Heart left ventricle (tissue), 16 donors: ENCODE measurements around the gene MMP27. TPM values are rescaled to one million over a fixed set of nuclear protein-coding genes. Genes with fewer than 3 reads are reported as not detected.
A peak's percentile ranks its signal among the peaks of the same experiment; 100 is the strongest.
"Not testable (repeated sequence)": the region's sequence is repeated elsewhere in the genome, so short reads cannot be mapped to it uniquely, and the experiment has no call there.

Source experiments
- ATAC-seq, 4 donors: fragments of 200-7000 bp; cut with Tn5 transposase; one replicate each; pipeline ENCODE4 v1.9.1; 2020 to 2022; ENCODE audit warnings: moderate library complexity in 4 of 4, mild to moderate bottlenecking in 3 of 4, moderate number of reproducible peaks in 1 of 4
- DNase-seq, 5 donors: peaks; one replicate each; pipeline ENCODE4 v3.0.0-alpha.2; 2020
- H3K27ac ChIP-seq, 12 donors: fragments of 200-600 bp; sonication (generic) in 4 of 12; one replicate each; pipeline versions ENCODE4 v1.5.0 to v1.8.0; 2016 to 2022; ENCODE audit warnings: mild to moderate bottlenecking in 2 of 12
- H3K27me3 ChIP-seq, 9 donors: fragments of 200-600 bp; sonication (generic) in 2 of 9; one replicate each; pipeline versions ENCODE4 v1.5.1 to v1.8.0; 2016 to 2022; ENCODE audit warnings: mild to moderate bottlenecking in 3 of 9
- H3K36me3 ChIP-seq, 9 donors: fragments of 200-600 bp; sonication (generic) in 2 of 9; one replicate each; pipeline versions ENCODE4 v1.5.0 to v1.8.0; 2018 to 2022; ENCODE audit warnings: mild to moderate bottlenecking in 2 of 9
- H3K4me1 ChIP-seq, 12 donors: fragments of 200-600 bp; sonication (generic) in 4 of 12; one replicate each; pipeline versions ENCODE4 v1.5.0 to v1.8.0; 2016 to 2022; ENCODE audit warnings: mild to moderate bottlenecking in 3 of 12
- H3K4me3 ChIP-seq, 12 donors: fragments of 200-600 bp; sonication (generic) in 4 of 12; one replicate each; pipeline versions ENCODE4 v1.5.0 to v1.8.0; 2017 to 2022; ENCODE audit warnings: mild to moderate bottlenecking in 9 of 12, moderate library complexity in 4 of 12
- H3K9me3 ChIP-seq, 12 donors: fragments of 200-600 bp; sonication (generic) in 4 of 12; one replicate each; pipeline versions ENCODE4 v1.5.0 to v1.8.0; 2016 to 2022; ENCODE audit warnings: mild to moderate bottlenecking in 1 of 12
- CTCF ChIP-seq, 12 donors: fragments of 200-600 bp; sonication (generic) in 4 of 12; IDR thresholded peaks; one replicate each; pipeline versions ENCODE4 v1.5.0 to v1.8.0; 2018 to 2022; ENCODE audit warnings: antibody characterized with exemption in 12 of 12, mild to moderate bottlenecking in 5 of 12
- POLR2A ChIP-seq, 2 donors: fragments of 450-650 bp; IDR thresholded peaks; one replicate each; pipeline ENCODE4 v1.6.1; 2017; ENCODE audit warnings: antibody characterized with exemption in 2 of 2, mild to moderate bottlenecking in 2 of 2, moderate library complexity in 2 of 2
- WGBS, 4 donors: extraction: QIAGEN DNeasy Blood & Tissue Kit in 2 of 4; methylation state at CpG; one replicate each; pipeline versions ENCODE4 v1.1.5 to v1.1.7; 2013 to 2018; 5-methylcytosine and 5-hydroxymethylcytosine counted together
- intact Hi-C, 10 donors: fragments of 100-400 bp; cut with DNase I; formaldehyde crosslinking; loops; one replicate each; pipeline versions ENCODE4 v1.11.1 to v1.14.2; 2022
- polyA plus RNA-seq, 2 donors: library from polyadenylated mRNA; stranded (reverse); fragments of 200-250 nt; gene quantifications; one replicate each; pipeline ENCODE4 v1.2.3, GENCODE V29; 2013
- total RNA-seq, 9 donors: library from RNA; depleted of rRNA in 2 of 9; stranded (reverse); fragments of >200 nt in 2 of 9; fragmentation: NEBNext Ultra II Directional in 3 of 9; extraction: Animal tissue kit (Norgen Biotek cat#: 25700) in 3 of 9; gene quantifications; one replicate each; pipeline versions ENCODE4 v1.1.0 to v1.2.4, GENCODE V29; 2016 to 2023
- donor health status: ischemic (EF 13 %, LVEDD 7.1; RV severe dilation, severe dysfunction).
- donor health status: healthy with polysubstance abuse.
- donor health status: DM: no; HTN: yes; CAD: no.
- donor health status: DM: no; HTN: no; CAD: no.
- donor health status: ischemic (EF 25% LVEDD 6.9; RV normal size, moderate dysfunction).
- donor health status: ischemic (EF 25% LVEDD 5.7; RV mildly dilated, moderate dysfunction).
- donor health status: healthy.
- donor health status: DM: yes; HTN: yes; CAD: no.
- donor health status: ischemic (EF 35%, LVEDD 5.7; RV mildly dilated, moderate dysfunction).
- donor health status: nonischemic (EF 11% LVEDD 7.7; RV severe dilation, severe dysfunction).
- donor health status: DM: yes; HTN: yes; CAD: no.
- donor health status: PGD.
- donor health status: ischemic (EF 29% LVEDD 5.4; RV normal size, mild dysfunction).
- donor health status: nonischemic (EF 23%, LVEDD 6.1; RV moderate dilation, normal function).

The MMP27 gene
- total and polyA plus RNA-seq, 11 donors: 0.14 TPM; not detected in 10

GRCh38 chr11:102734650-102735049 is 29.1 kb upstream of the MMP27 start:
- no peaks in the 10 kb centered on the region for H3K4me1 ChIP-seq
- H3K27ac ChIP-seq: no peak overlapping the region
- no peaks in the 10 kb centered on the region for H3K36me3 ChIP-seq
- no peak for TF ChIP-seq POLR2A (IDR thresholded peaks at IDR 0.05)
- no peak for TF ChIP-seq CTCF (IDR thresholded peaks at IDR 0.05)
- no peak for ATAC-seq
- no peak overlapping the region for H3K4me3 ChIP-seq
- peaks cover 0 to 18% (median 0%) of the 10 kb centered on the region in 9 donors for H3K27me3 ChIP-seq
- no peak for DNase-seq
- peaks cover 0 to 10% (median 0%) of the 10 kb centered on the region in 12 donors for H3K9me3 ChIP-seq
- intact Hi-C loops: loop anchor here in 5 of 10 donors (5.0 to 10.0 kb wide), 2 partner anchors 200 to 208 kb away; no protein-coding TSS in a partner anchor

- Histone ChIP-seq H3K4me1 (peaks cover 0 to 2% (median 0%) of the 10 kb centered on the region in 12 donors), H3K9me3 (peaks cover 0 to 4% (median 0%) of the 10 kb centered on the region in 12 donors), H3K27ac (no peak overlapping the region), H3K27me3 (peaks cover 0 to 18% (median 0%) of the 10 kb centered on the region in 9 donors), H3K4me3 (no peak overlapping the region), H3K36me3 (no peaks in the 10 kb centered on the region)
- 34 to 45% (median 36%) methylated on average over 8 of the region's 8 CpGs for WGBS, 4 donors
- intact Hi-C loops: loop anchor here in 6 of 10 donors (2.0 to 10.0 kb wide), 3 partner anchors 201 to 209 kb away; no protein-coding TSS in a partner anchor
- ATAC-seq (peak in 1 of 4 donors; percentile 48), DNase-seq (peak; percentile 15 to 73 (median 38))
- TF ChIP-seq CTCF (IDR thresholded peaks at IDR 0.05) (peak; percentile 26 to 67 (median 47)), POLR2A (IDR thresholded peaks at IDR 0.05) (no peak)
Measured at GRCh38 chr11:102733232-102733875, 27.8 kb upstream of the MMP27 start.

- not testable (repeated sequence) for H3K36me3 ChIP-seq, H3K4me3 ChIP-seq, H3K27ac ChIP-seq, DNase-seq, H3K9me3 ChIP-seq
- H3K4me1 ChIP-seq: peaks cover 0 to 13% (median 0%) of the 10 kb centered on the region in 12 donors
- intact Hi-C loops: loop anchor here in 5 of 10 donors (5.0 to 10.0 kb wide), 2 partner anchors 204 to 211 kb away; no protein-coding TSS in a partner anchor
- 53 to 63% (median 60%) methylated on average over 8 of the region's 8 CpGs for WGBS, 4 donors
- H3K27me3 ChIP-seq: peaks cover 0 to 14% (median 0%) of the 10 kb centered on the region in 9 donors
- ATAC-seq: peak in 1 of 4 donors; percentile 33
Measured at GRCh38 chr11:102730944-102731343, 25.4 kb upstream of the MMP27 start.

- Histone ChIP-seq H3K27ac (no peak overlapping the region), H3K27me3 (peaks cover 0 to 8% (median 0%) of the 10 kb centered on the region in 9 donors), H3K4me1 (peaks cover 0 to 13% (median 0%) of the 10 kb centered on the region in 12 donors), H3K4me3 (no peak overlapping the region), H3K9me3 (no peaks in the 10 kb centered on the region), H3K36me3 (no peaks in the 10 kb centered on the region)
- WGBS, 4 donors: 66 to 67% (median 66%) methylated on average over 9 of the region's 9 CpGs
- DNase-seq: no peak
- no peak for TF ChIP-seq POLR2A (IDR thresholded peaks at IDR 0.05)
- no peak for ATAC-seq
- intact Hi-C loops: loop anchor here in 5 of 10 donors (5.0 to 10.0 kb wide), 2 partner anchors 205 to 212 kb away; no protein-coding TSS in a partner anchor
Measured at GRCh38 chr11:102729849-102730815, 24.6 kb upstream of the MMP27 start.
